Colonic mucosa (tissue), 4 donors: ENCODE results near the gene SLC7A14. TPM values are rescaled to one million over a fixed set of nuclear protein-coding genes. Genes with fewer than 3 reads are reported as not detected.

Source experiments
- DNase-seq: peaks from one replicate; pipeline ENCODE4 v3.0.0-alpha.2; 2020
- H3K27ac ChIP-seq: fragments of 200-600 bp; one replicate; pipeline ENCODE4 v1.8.0; 2021
- H3K27me3 ChIP-seq: fragments of 200-600 bp; one replicate; pipeline ENCODE4 v1.8.0; 2021
- H3K36me3 ChIP-seq: fragments of 200-600 bp; one replicate; pipeline ENCODE4 v1.8.0; 2021
- H3K4me1 ChIP-seq: fragments of 200-600 bp; one replicate; pipeline ENCODE4 v1.8.0; 2021; ENCODE audit warnings: mild to moderate bottlenecking
- H3K4me3 ChIP-seq: fragments of 200-600 bp; one replicate; pipeline ENCODE4 v1.8.0; 2021
- H3K9ac ChIP-seq, 2 donors: one replicate each; pipeline ENCODE4 v1.7.0; 2013; ENCODE audit warnings: control low read depth in 2 of 2, low read depth in 2 of 2, low read length in 2 of 2
- H3K9me3 ChIP-seq: fragments of 200-600 bp; one replicate; pipeline ENCODE4 v1.8.0; 2021
- intact Hi-C: fragments of 100-400 bp; cut with DNase I; formaldehyde crosslinking; loops from one replicate; pipeline ENCODE4 v1.14.1; 2022
- total RNA-seq, 2 donors: library from RNA; stranded (reverse); fragmentation: NEBNext Ultra II Directional in 1 of 2; extraction: Animal tissue kit (Norgen Biotek cat#: 25700) in 1 of 2; gene quantifications; one replicate each; pipeline ENCODE4 v1.2.1, GENCODE V29; 2021
- TF ChIP-seq, protein P1 (sequence below): fragments of 200-600 bp; IDR thresholded peaks from one replicate; pipeline ENCODE4 v1.8.0; 2022; ENCODE audit warnings: antibody characterized with exemption, mild to moderate bottlenecking
- donor health status: healthy.
- donor health status: DM: no; HTN: no; CAD: no.
- donor health status: DM: no; HTN: no; CAD: no.

Gene SLC7A14
- total RNA-seq, 2 donors from 2014 or later = 0.05 to 0.56 TPM

DNA sequence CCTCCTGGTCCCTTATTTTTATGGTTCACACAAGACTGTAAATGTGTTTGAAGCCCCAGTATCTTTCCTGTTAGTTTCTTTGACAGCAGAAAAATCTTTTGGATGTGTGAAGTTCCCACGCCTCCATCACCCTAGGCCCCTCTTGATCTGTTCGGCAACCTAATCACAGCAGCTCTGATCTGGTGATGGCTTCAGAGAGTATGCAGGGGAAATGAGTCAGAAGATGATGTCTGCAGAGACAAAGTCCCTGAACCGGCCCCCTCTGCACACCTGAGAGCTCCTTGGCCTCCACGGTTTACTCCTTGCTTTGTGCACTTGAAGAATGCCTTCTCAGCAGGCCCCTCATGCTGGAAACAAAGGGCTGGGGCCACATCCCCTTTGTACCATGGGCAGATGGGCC, 103.7 kb downstream of the SLC7A14 start:
- intact Hi-C loops = no loop called here

DNA sequence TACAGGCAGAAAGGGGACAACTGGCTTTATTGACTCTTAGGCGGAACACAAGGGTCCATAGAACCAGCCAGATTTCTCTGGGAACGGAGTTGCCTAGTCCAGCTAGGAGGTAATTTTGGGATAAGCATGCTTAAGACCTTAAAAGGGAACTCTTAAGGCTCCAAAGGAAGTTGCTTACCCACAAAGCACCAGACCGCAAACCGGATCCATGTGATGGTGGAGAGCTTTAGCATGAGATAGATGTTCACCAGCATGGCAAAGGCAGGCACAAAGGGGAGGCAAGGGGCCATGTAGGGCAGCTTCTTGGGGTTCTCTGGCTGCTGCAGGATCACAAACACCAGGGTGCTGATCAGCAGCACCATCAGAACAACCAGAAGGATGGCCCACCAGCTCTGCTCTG, 105.8 kb downstream of the SLC7A14 start:
- intact Hi-C loops = no loop called here
- H3K27ac ChIP-seq = no peak overlapping the region
- no peaks in the 10 kb centered on the region for H3K27me3 ChIP-seq
- DNase-seq = no peak
- H3K36me3 ChIP-seq = no peaks in the 10 kb centered on the region
- TF ChIP-seq, protein P1, sequence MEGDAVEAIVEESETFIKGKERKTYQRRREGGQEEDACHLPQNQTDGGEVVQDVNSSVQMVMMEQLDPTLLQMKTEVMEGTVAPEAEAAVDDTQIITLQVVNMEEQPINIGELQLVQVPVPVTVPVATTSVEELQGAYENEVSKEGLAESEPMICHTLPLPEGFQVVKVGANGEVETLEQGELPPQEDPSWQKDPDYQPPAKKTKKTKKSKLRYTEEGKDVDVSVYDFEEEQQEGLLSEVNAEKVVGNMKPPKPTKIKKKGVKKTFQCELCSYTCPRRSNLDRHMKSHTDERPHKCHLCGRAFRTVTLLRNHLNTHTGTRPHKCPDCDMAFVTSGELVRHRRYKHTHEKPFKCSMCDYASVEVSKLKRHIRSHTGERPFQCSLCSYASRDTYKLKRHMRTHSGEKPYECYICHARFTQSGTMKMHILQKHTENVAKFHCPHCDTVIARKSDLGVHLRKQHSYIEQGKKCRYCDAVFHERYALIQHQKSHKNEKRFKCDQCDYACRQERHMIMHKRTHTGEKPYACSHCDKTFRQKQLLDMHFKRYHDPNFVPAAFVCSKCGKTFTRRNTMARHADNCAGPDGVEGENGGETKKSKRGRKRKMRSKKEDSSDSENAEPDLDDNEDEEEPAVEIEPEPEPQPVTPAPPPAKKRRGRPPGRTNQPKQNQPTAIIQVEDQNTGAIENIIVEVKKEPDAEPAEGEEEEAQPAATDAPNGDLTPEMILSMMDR = no peak
- H3K4me3 ChIP-seq = no peak overlapping the region
- H3K9ac ChIP-seq = no peak overlapping the region
- no peaks in the 10 kb centered on the region for H3K4me1 ChIP-seq
- H3K9me3 ChIP-seq = no peaks in the 10 kb centered on the region

More for the DNA sequence above, 103.7 kb downstream of the SLC7A14 start:
- H3K27me3 ChIP-seq = no peaks in the 10 kb centered on the region
- no peak for DNase-seq
- no peaks in the 10 kb centered on the region for H3K9me3 ChIP-seq
- TF ChIP-seq, protein P1 = no peak
- no peaks in the 10 kb centered on the region for H3K36me3 ChIP-seq
- no peaks in the 10 kb centered on the region for H3K4me1 ChIP-seq
- H3K27ac ChIP-seq = no peak overlapping the region
- H3K9ac ChIP-seq = no peak overlapping the region
- no peak overlapping the region for H3K4me3 ChIP-seq

DNA sequence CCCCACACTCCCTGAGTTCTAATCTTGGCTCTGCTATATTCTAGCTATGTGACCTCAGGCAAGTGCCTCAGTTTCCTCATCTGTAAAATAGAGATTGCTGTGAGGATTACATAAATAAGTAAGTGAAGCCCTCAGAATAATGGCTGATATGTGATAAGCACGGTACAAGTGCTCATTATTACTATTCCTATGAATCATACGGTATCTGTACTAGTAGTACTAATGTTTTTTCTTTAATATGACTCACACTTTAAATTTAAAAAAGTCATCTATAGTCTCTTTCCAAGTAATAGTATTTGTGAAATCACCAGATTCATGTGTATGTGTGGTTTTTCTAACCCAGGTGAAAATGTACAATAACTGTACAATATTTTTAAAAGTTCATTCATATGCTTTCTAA, 108.5 kb downstream of the SLC7A14 start:
- H3K9ac ChIP-seq = no peak overlapping the region

DNA sequence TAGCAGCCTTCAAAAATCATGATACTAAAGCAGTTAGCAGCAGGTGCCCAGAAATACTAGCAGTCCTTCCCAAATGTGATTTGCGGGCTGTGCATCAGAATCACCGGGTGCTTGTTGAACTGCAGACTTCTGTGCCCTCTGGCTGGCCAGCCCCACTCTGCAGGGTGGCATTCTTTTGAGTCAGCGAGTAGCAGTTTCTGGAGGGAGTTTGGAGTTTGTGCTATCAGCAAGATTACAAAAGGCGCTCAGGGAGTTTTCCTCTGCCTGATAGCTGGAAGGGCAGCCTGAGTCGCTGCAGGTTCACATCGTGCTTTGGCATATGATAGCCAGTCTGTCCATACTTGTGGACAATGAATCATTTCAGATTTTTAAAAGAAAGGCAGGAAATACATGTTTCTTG, 109.6 kb downstream of the SLC7A14 start:
- no peak for DNase-seq
- Histone ChIP-seq H3K4me1 (no peaks in the 10 kb centered on the region), H3K9me3 (no peaks in the 10 kb centered on the region), H3K9ac (peak overlapping the region in 1 of 2 donors; percentile 12), H3K36me3 (no peaks in the 10 kb centered on the region), H3K27ac (no peak overlapping the region), H3K4me3 (no peak overlapping the region), H3K27me3 (no peaks in the 10 kb centered on the region)
- TF ChIP-seq, protein P1 = no peak
- intact Hi-C loops = no loop called here

More for the DNA sequence above, 108.5 kb downstream of the SLC7A14 start:
- intact Hi-C loops = no loop called here
- Histone ChIP-seq H3K27me3 (no peaks in the 10 kb centered on the region), H3K4me1 (no peaks in the 10 kb centered on the region), H3K4me3 (no peak overlapping the region), H3K36me3 (no peaks in the 10 kb centered on the region), H3K9me3 (no peaks in the 10 kb centered on the region), H3K27ac (no peak overlapping the region)
- TF ChIP-seq, protein P1 = no peak
- no peak for DNase-seq

DNA sequence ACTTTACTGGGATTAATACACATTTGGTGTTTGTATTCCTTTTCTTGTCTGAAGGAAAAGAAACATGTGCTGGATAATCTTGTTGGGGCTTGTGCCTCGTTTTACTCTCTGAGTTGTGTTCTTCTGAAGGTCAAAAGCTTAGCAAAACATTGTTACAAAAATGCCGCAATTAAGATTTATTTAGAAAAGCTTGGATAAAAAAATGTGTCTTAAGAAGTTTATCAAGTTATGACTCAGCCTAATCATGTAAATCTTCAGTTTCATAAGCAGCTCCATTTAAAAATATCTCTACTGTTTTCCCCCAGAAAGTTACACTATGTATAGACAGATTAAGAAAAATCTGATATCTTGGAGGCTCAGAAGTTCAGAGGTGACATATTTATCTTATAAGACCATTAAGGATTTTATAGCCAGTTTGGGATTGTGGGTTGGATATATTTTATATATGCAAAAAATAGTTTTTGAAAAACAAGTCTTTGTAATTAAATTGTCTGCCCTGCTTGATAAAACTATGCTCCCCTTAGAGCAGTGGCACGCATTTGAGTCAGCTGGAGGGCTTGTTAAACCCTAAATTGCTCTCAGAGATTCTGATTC, 110.7 kb downstream of the SLC7A14 start:
- TF ChIP-seq, protein P1 = no peak
- intact Hi-C loops = no loop called here
- no peak overlapping the region for H3K4me3 ChIP-seq

More for the DNA sequence above, 110.7 kb downstream of the SLC7A14 start:
- no peak for DNase-seq
- Histone ChIP-seq H3K4me1 (no peaks in the 10 kb centered on the region), H3K36me3 (no peaks in the 10 kb centered on the region), H3K9ac (no peak overlapping the region), H3K27me3 (no peaks in the 10 kb centered on the region), H3K9me3 (no peaks in the 10 kb centered on the region), H3K27ac (no peak overlapping the region)
